ENCODE measurements around the gene HSPA12A.

HSPA12A gene

GRCh38 chr10:116775488-116776400, 33.4 kb upstream of the HSPA12A start (continued):
- TF ChIP-seq ZNF280D (tag by site-specific recombination; IDR thresholded peaks at IDR 0.05): no peak
- no peak for TF ChIP-seq ZNF223 (tag by site-specific recombination; IDR thresholded peaks at IDR 0.05)
- TF ChIP-seq ZNF366 (tag by site-specific recombination; conservative IDR thresholded peaks at IDR 0.05): no peak
- no peak for TF ChIP-seq ZNF544 (tag by site-specific recombination; IDR thresholded peaks at IDR 0.05)
- TF ChIP-seq ZNF610 (tag by site-specific recombination; IDR thresholded peaks at IDR 0.05; ENCODE audit: borderline replicate concordance): no peak

- Histone ChIP-seq H3K27ac (ENCODE audit: extremely low read depth, low read depth, low read length) (no peak overlapping the region), H3K9me3 (ENCODE audit: control insufficient read depth, insufficient read depth, low read depth, low read length) (no peaks in the 10 kb centered on the region), H3K4me3 (ENCODE audit: low read depth, low read length) (no peak overlapping the region), H3K36me3 (ENCODE audit: control insufficient read depth in 2 of 2, insufficient read depth in 1 of 2, low read length in 2 of 2) (no peaks in the 10 kb centered on the region), H3K4me1 (ENCODE audit: control insufficient read depth, insufficient read depth, low read length) (no peaks in the 10 kb centered on the region)
- CTCF ChIA-PET: no interaction called here
- no peak for TF ChIP-seq ZNF473 (tag by site-specific recombination; IDR thresholded peaks at IDR 0.05)
- TF ChIP-seq ZNF394 (tag by site-specific recombination; IDR thresholded peaks at IDR 0.05; ENCODE audit: borderline replicate concordance): no peak
- TF ChIP-seq ZNF366 (tag by site-specific recombination; conservative IDR thresholded peaks at IDR 0.05): no peak
- no peak for TF ChIP-seq PRDM4 (tag by site-specific recombination; IDR thresholded peaks at IDR 0.05)
- no peak for TF ChIP-seq GLI2 (tag by site-specific recombination; IDR thresholded peaks at IDR 0.05; ENCODE audit: borderline replicate concordance, low read depth)
- no peak for TF ChIP-seq ZNF416 (tag by site-specific recombination; IDR thresholded peaks at IDR 0.05)
- TF ChIP-seq KLF7 (tag by site-specific recombination; IDR thresholded peaks at IDR 0.05; ENCODE audit: borderline replicate concordance): no peak
- TF ChIP-seq ZNF274 (IDR thresholded peaks at IDR 0.05; ENCODE audit: low read length): no peak
- TF ChIP-seq ZNF274 (tag by site-specific recombination; IDR thresholded peaks at IDR 0.05; ENCODE audit: borderline replicate concordance): no peak
- no peak for TF ChIP-seq ZNF768 (tag by site-specific recombination; IDR thresholded peaks at IDR 0.05)
- TF ChIP-seq ZNF157 (tag by site-specific recombination; IDR thresholded peaks at IDR 0.05): no peak
- TF ChIP-seq ZNF335 (tag by site-specific recombination; conservative IDR thresholded peaks at IDR 0.05): no peak
- no peak for TF ChIP-seq ZNF112 (tag by site-specific recombination; IDR thresholded peaks at IDR 0.05)
- no peak for TF ChIP-seq ZNF169 (tag by site-specific recombination; IDR thresholded peaks at IDR 0.05)
- no peak for TF ChIP-seq BCL11A (tag by site-specific recombination; IDR thresholded peaks at IDR 0.05; ENCODE audit: low read depth)
- POLR2A ChIA-PET: no interaction called here
Measured at GRCh38 chr10:116774728-116775151, 32.4 kb upstream of the HSPA12A start.

Measured in HEK293 (cell line).